ENCODE data around the gene ITSN1.
"Not testable (repeated sequence)": the region's sequence is repeated elsewhere in the genome, so short reads cannot be mapped to it uniquely, and the experiment has no call there.

GRCh38 chr21:33788438-33788837, 146.1 kb downstream of the ITSN1 start:
- TF ChIP-seq GLIS3 (CRISPR knock-in tag; IDR thresholded peaks at IDR 0.05); POU6F1 (CRISPR knock-in tag; IDR thresholded peaks at IDR 0.05; ENCODE audit: borderline replicate concordance, low read depth); ZFP30 (CRISPR knock-in tag; IDR thresholded peaks at IDR 0.05); CSDC2 (CRISPR knock-in tag; IDR thresholded peaks at IDR 0.05); TCF4 (CRISPR knock-in tag; IDR thresholded peaks at IDR 0.05; ENCODE audit: borderline replicate concordance); RARB (CRISPR knock-in tag; IDR thresholded peaks at IDR 0.05); ISL1 (CRISPR knock-in tag; IDR thresholded peaks at IDR 0.05); SNAI2 (CRISPR knock-in tag; IDR thresholded peaks at IDR 0.05); PPARA (CRISPR knock-in tag; IDR thresholded peaks at IDR 0.05; ENCODE audit: borderline replicate concordance); ZNF70 (CRISPR knock-in tag; IDR thresholded peaks at IDR 0.05); ZFP3 (CRISPR knock-in tag; IDR thresholded peaks at IDR 0.05); PATZ1 (CRISPR knock-in tag; IDR thresholded peaks at IDR 0.05; ENCODE audit: borderline replicate concordance): not testable (repeated sequence)
- TF ChIP-seq, protein P1, sequence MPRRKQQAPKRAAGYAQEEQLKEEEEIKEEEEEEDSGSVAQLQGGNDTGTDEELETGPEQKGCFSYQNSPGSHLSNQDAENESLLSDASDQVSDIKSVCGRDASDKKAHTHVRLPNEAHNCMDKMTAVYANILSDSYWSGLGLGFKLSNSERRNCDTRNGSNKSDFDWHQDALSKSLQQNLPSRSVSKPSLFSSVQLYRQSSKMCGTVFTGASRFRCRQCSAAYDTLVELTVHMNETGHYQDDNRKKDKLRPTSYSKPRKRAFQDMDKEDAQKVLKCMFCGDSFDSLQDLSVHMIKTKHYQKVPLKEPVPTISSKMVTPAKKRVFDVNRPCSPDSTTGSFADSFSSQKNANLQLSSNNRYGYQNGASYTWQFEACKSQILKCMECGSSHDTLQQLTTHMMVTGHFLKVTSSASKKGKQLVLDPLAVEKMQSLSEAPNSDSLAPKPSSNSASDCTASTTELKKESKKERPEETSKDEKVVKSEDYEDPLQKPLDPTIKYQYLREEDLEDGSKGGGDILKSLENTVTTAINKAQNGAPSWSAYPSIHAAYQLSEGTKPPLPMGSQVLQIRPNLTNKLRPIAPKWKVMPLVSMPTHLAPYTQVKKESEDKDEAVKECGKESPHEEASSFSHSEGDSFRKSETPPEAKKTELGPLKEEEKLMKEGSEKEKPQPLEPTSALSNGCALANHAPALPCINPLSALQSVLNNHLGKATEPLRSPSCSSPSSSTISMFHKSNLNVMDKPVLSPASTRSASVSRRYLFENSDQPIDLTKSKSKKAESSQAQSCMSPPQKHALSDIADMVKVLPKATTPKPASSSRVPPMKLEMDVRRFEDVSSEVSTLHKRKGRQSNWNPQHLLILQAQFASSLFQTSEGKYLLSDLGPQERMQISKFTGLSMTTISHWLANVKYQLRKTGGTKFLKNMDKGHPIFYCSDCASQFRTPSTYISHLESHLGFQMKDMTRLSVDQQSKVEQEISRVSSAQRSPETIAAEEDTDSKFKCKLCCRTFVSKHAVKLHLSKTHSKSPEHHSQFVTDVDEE (CRISPR knock-in tag; IDR thresholded peaks at IDR 0.05), result not testable (repeated sequence)
